Measurements from ENCODE around the gene PDE4D.

PDE4D gene

DNA sequence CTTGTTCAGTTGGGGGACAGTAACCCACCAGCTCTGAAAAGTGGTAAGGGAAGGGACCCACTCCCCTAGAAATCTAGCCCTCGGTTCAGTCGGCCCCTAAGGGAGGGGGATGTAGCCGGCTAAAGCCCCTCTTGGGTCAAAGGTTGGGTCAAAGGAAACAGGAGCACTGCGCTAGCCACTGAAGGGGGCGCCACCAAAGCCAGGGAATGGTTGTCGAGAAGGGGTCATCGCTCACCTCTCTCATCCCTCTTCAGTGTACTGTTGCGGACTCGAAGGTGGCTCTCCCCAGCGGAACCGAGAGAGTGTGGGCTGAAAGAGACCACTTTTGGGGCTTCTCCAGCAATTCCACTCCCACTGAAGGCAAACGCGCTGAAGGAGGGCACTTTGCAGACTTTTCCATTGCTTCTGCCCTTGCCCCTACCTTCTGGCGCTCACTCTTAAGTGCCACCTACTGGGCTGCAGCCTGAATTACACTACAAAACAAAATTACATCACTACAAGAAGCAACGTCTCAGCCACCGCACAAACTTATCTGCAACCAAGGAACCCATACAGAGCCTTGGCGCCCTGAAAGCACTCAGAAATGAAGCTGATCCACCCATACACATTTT is 396.9 kb downstream of the PDE4D start:
- Histone ChIP-seq H3K9me3 (ENCODE audit: control insufficient read depth in 1 of 2, low read length in 2 of 2) (no peaks in the 10 kb centered on the region), H3K36me3 (ENCODE audit: control insufficient read depth in 1 of 2, insufficient read depth in 2 of 2, low read length in 2 of 2) (no peaks in the 10 kb centered on the region), H3K27ac (ENCODE audit: low read depth, low read length) (no peak overlapping the region), H3K4me1 (ENCODE audit: control insufficient read depth in 1 of 2, insufficient read depth in 2 of 2, low read length in 2 of 2) (no peaks in the 10 kb centered on the region), H3K4me3 (ENCODE audit: low read depth in 1 of 2, low read length in 2 of 2) (no peak overlapping the region), H3K27me3 (ENCODE audit: control insufficient read depth in 1 of 2, insufficient read depth in 2 of 2, low read length in 2 of 2) (no peaks in the 10 kb centered on the region), H3K9ac (ENCODE audit: low read depth in 1 of 2, low read length in 2 of 2) (no peak overlapping the region)

DNA sequence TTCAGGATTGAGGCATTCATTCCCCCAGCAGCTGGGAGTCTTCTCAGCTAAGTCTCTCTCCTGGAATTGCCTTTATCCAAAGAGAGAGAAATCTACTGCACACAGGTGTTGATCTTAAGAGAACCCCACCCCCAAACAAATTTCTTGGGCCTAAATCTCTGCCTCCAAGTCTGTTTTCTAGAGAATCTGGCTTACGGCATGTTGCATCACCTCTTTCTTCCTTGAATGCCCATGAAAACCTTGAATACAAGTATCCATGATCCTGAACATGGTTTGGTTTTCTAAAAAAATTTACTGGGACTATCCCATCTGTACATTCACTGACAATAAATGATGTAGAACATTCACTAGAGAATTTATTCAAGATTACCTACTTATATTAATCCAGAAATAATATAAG is 401.6 kb downstream of the PDE4D start:
- H3K27ac ChIP-seq (ENCODE audit: low read depth, low read length) = no peak overlapping the region
- H3K27me3 ChIP-seq (ENCODE audit: control insufficient read depth in 1 of 2, insufficient read depth in 2 of 2, low read length in 2 of 2) = no peaks in the 10 kb centered on the region
- peaks cover 5 to 10% of the 10 kb centered on the region in 2 donors for H3K4me1 ChIP-seq (ENCODE audit: control insufficient read depth in 1 of 2, insufficient read depth in 2 of 2, low read length in 2 of 2)
- no peaks in the 10 kb centered on the region for H3K9me3 ChIP-seq (ENCODE audit: control insufficient read depth in 1 of 2, low read length in 2 of 2)
- H3K9ac ChIP-seq (ENCODE audit: low read depth in 1 of 2, low read length in 2 of 2) = no peak overlapping the region
- H3K36me3 ChIP-seq (ENCODE audit: control insufficient read depth in 1 of 2, insufficient read depth in 2 of 2, low read length in 2 of 2) = no peaks in the 10 kb centered on the region
- no peak overlapping the region for H3K4me3 ChIP-seq (ENCODE audit: low read depth in 1 of 2, low read length in 2 of 2)

DNA sequence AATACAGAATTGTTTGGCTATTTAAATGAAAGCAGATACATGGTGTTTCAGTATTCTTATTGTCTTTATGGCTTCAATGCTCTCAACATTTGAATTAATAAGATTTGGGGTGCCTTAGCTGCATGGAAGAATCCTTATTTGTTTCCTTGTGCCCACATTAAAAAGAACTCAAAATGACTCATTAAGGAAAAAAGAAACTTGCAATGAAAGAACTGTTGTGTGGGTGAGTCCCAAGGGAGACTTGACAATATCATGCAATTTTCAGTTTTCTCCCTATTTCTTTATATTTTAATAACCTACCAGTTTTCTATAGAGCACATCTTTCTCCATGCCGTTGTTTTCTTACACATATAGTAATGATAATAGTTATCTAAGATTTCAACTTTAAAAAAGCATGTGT is 404.0 kb downstream of the PDE4D start:
- no peaks in the 10 kb centered on the region for H3K9me3 ChIP-seq (ENCODE audit: control insufficient read depth in 1 of 2, low read length in 2 of 2)
- no peaks in the 10 kb centered on the region for H3K27me3 ChIP-seq (ENCODE audit: control insufficient read depth in 1 of 2, insufficient read depth in 2 of 2, low read length in 2 of 2)
- no peak overlapping the region for H3K27ac ChIP-seq (ENCODE audit: low read depth, low read length)
- H3K4me3 ChIP-seq (ENCODE audit: low read depth in 1 of 2, low read length in 2 of 2) = no peak overlapping the region
- H3K4me1 ChIP-seq (ENCODE audit: control insufficient read depth in 1 of 2, insufficient read depth in 2 of 2, low read length in 2 of 2) = peaks cover 5 to 11% of the 10 kb centered on the region in 2 donors
- H3K9ac ChIP-seq (ENCODE audit: low read depth in 1 of 2, low read length in 2 of 2) = no peak overlapping the region
- no peaks in the 10 kb centered on the region for H3K36me3 ChIP-seq (ENCODE audit: control insufficient read depth in 1 of 2, insufficient read depth in 2 of 2, low read length in 2 of 2)

DNA sequence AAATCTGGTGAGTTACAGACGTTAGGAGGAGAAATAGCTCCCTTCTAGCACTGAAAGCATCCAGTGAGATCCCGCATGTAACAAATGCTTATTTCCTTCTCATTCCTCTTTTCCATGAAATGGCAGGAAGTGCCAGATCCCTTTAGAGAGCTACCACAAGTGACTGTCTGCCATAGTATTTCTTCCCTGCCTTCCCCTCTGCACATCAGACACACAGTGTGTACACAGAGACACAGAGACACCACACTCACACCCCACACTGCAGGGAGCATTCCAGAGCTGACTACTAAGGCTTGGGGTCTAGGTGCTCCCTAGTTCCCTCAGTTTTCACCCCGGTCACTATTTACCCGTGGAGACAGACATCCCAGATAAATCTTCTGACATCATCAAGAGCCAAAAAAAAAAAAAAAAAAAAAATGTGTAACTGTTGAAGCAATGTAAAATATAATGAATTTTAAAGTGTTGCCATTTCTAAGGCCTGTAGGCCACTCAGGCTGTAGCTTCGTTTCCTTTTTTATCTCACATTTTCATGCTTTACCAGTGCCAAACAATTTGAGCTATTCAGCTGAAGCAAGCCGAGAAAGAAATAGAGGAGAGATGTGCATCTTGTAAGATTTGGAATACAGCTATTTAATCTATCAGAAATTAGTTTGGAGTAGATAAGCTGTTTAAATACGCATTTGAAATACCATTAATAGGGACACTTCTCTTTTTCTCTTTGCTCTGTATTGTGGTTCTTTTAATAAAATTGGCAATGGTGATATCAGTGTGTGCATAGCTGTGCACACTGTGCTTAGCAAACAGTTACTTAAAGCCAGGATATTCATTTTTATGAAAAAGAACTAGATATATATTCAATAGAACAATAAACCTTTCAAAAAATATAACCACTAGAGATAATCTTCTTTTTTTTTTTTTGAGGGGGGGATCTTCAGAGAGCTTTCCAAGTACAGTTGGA is 405.5 kb downstream of the PDE4D start:
- Histone ChIP-seq H3K4me1 (ENCODE audit: control insufficient read depth in 1 of 2, insufficient read depth in 2 of 2, low read length in 2 of 2) (peaks cover 5 to 11% of the 10 kb centered on the region in 2 donors), H3K9ac (ENCODE audit: low read depth in 1 of 2, low read length in 2 of 2) (no peak overlapping the region), H3K27ac (ENCODE audit: low read depth, low read length) (no peak overlapping the region), H3K4me3 (ENCODE audit: low read depth in 1 of 2, low read length in 2 of 2) (no peak overlapping the region), H3K36me3 (ENCODE audit: control insufficient read depth in 1 of 2, insufficient read depth in 2 of 2, low read length in 2 of 2) (no peaks in the 10 kb centered on the region), H3K9me3 (ENCODE audit: control insufficient read depth in 1 of 2, low read length in 2 of 2) (no peaks in the 10 kb centered on the region), H3K27me3 (ENCODE audit: control insufficient read depth in 1 of 2, insufficient read depth in 2 of 2, low read length in 2 of 2) (no peaks in the 10 kb centered on the region)

DNA sequence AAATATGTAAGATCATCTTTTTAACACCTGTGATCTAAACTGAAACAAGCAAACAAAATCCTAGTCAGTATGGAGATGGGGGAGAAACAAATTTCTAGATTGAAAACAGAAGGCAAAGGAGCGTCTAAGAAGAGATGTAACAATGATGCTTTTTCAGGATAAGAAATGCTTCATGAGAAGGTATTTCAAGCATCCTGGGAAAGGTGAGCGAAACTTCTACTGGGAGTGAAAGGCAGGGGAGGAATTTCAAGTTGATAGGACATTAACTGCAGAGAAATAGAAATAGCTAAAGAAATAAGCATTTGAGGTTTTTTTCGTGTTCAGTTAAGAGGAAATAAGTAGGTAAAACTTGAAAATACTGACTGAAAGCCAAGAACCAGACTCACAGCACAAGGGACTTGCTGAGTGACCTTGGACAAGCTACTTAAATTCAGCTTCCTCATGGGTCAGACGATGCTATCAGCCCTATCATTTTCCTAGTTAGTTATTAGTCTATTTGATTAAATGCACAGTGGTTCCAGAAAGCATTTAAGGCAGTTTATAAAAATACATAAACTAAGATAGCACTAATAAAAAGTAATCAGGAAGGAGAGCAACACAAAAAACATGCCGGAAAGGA is 406.3 kb downstream of the PDE4D start:
- Histone ChIP-seq H3K27me3 (ENCODE audit: control insufficient read depth in 1 of 2, insufficient read depth in 2 of 2, low read length in 2 of 2) (no peaks in the 10 kb centered on the region), H3K9ac (ENCODE audit: low read depth in 1 of 2, low read length in 2 of 2) (no peak overlapping the region), H3K27ac (ENCODE audit: low read depth, low read length) (no peak overlapping the region), H3K4me1 (ENCODE audit: control insufficient read depth in 1 of 2, insufficient read depth in 2 of 2, low read length in 2 of 2) (peaks cover 5 to 11% of the 10 kb centered on the region in 2 donors), H3K9me3 (ENCODE audit: control insufficient read depth in 1 of 2, low read length in 2 of 2) (no peaks in the 10 kb centered on the region), H3K36me3 (ENCODE audit: control insufficient read depth in 1 of 2, insufficient read depth in 2 of 2, low read length in 2 of 2) (no peaks in the 10 kb centered on the region), H3K4me3 (ENCODE audit: low read depth in 1 of 2, low read length in 2 of 2) (no peak overlapping the region)

DNA sequence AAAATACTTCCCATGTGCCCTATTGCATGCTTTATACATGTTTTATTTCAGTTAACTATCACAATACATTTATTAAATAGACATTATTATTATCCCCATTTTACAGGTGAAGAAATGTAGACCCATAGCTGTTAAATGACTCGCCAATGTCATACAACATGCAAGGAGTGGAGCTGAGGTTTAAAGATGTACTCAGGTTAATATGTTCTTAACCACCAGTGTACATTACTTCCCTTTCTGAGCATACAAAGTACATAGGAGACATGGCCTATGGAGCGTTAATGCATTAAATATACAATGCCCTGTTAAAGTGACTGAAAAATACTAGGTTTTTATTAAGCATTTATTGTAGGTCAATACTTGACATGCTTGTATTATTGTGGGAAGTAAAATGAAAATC is 407.0 kb downstream of the PDE4D start:
- H3K9ac ChIP-seq (ENCODE audit: low read depth in 1 of 2, low read length in 2 of 2) = no peak overlapping the region
- H3K4me1 ChIP-seq (ENCODE audit: control insufficient read depth in 1 of 2, insufficient read depth in 2 of 2, low read length in 2 of 2) = peaks cover 5 to 11% of the 10 kb centered on the region in 2 donors
- H3K4me3 ChIP-seq (ENCODE audit: low read depth in 1 of 2, low read length in 2 of 2) = no peak overlapping the region
- no peak overlapping the region for H3K27ac ChIP-seq (ENCODE audit: low read depth, low read length)
- no peaks in the 10 kb centered on the region for H3K36me3 ChIP-seq (ENCODE audit: control insufficient read depth in 1 of 2, insufficient read depth in 2 of 2, low read length in 2 of 2)
- no peaks in the 10 kb centered on the region for H3K27me3 ChIP-seq (ENCODE audit: control insufficient read depth in 1 of 2, insufficient read depth in 2 of 2, low read length in 2 of 2)
- no peaks in the 10 kb centered on the region for H3K9me3 ChIP-seq (ENCODE audit: control insufficient read depth in 1 of 2, low read length in 2 of 2)

DNA sequence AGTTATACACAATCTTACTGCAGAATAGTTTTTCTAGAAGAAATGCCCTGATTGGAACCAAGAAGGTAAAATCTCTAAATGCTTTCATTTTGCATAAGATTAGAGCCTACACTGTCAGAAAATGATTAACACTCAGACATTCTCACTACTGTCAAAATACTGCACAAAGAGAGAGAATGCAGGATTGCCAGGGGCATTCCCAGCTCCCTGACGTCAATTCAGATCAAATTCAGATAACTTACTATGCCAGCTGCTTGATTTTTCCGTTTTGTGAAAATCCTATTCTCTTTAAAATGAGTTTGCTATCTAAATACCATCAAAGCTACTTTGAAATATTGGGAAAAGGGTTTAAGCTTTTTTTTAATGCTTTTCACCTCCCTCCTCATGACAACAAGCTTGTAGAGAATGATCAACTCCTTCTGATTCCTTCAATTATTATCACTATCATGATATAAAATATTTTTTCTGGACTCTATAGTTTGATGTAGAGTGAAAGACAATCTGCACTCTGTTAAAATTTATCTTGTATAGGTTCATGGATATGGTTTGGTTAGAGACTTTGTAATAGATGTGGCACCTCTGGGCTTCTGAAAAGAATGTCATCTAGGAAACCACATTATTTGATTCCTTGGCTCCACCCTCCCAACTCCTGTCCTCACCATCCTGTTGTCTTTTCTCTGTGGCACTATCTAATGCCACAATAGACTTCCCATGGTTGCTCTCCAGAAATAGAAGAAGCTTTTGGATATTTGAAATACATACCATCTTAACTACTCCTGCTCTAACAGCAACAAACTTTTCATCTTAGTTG is 407.7 kb downstream of the PDE4D start:
- Histone ChIP-seq H3K4me1 (ENCODE audit: control insufficient read depth in 1 of 2, insufficient read depth in 2 of 2, low read length in 2 of 2) (peaks cover 5 to 11% of the 10 kb centered on the region in 2 donors), H3K9me3 (ENCODE audit: control insufficient read depth in 1 of 2, low read length in 2 of 2) (no peaks in the 10 kb centered on the region), H3K27me3 (ENCODE audit: control insufficient read depth in 1 of 2, insufficient read depth in 2 of 2, low read length in 2 of 2) (no peaks in the 10 kb centered on the region), H3K36me3 (ENCODE audit: control insufficient read depth in 1 of 2, insufficient read depth in 2 of 2, low read length in 2 of 2) (no peaks in the 10 kb centered on the region), H3K4me3 (ENCODE audit: low read depth in 1 of 2, low read length in 2 of 2) (no peak overlapping the region), H3K9ac (ENCODE audit: low read depth in 1 of 2, low read length in 2 of 2) (no peak overlapping the region), H3K27ac (ENCODE audit: low read depth, low read length) (no peak overlapping the region)

DNA sequence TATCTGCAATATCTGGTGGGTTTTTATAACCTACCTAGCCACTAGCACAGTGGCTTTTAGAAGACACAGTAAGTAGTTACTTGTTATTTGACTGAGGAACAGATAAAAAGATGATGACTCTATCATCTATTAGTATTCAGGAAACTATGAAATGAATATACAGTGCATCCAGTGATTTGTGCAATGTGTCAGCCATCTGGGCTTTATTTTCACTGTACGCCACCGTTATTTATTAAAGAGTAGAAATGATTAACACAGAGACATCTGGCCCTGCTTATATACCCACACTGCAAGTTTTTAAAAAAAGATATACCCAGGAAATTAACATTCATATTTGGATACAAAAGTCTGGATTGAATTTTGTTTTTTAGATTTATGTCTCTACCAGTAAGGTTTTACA is 408.4 kb downstream of the PDE4D start:
- no peaks in the 10 kb centered on the region for H3K9me3 ChIP-seq (ENCODE audit: control insufficient read depth in 1 of 2, low read length in 2 of 2)

DNA sequence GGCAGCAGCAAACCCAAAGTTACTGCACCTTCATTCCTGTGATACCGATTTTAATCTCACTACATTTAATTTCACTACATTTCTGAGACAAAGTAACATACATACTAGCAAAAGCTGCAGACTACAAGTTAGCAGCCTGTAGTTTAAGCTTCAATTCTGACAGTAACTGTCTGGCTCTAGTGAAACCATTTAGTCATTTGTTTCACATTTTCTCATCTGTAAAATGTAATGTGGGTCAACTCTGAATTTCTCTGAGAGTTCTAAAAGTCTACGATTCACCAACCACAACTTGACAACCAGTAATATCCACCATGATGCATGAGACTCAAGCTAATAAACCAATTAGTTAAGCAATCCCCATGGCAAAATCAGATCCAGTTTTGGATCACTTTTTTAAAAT is 408.9 kb downstream of the PDE4D start:
- Histone ChIP-seq H3K27ac (ENCODE audit: low read depth, low read length) (no peak overlapping the region), H3K4me3 (ENCODE audit: low read depth in 1 of 2, low read length in 2 of 2) (no peak overlapping the region), H3K36me3 (ENCODE audit: control insufficient read depth in 1 of 2, insufficient read depth in 2 of 2, low read length in 2 of 2) (no peaks in the 10 kb centered on the region), H3K27me3 (ENCODE audit: control insufficient read depth in 1 of 2, insufficient read depth in 2 of 2, low read length in 2 of 2) (no peaks in the 10 kb centered on the region), H3K9me3 (ENCODE audit: control insufficient read depth in 1 of 2, low read length in 2 of 2) (no peaks in the 10 kb centered on the region), H3K9ac (ENCODE audit: low read depth in 1 of 2, low read length in 2 of 2) (no peak overlapping the region), H3K4me1 (ENCODE audit: control insufficient read depth in 1 of 2, insufficient read depth in 2 of 2, low read length in 2 of 2) (peaks cover 5 to 11% of the 10 kb centered on the region in 2 donors)

More for the DNA sequence above, 408.4 kb downstream of the PDE4D start:
- H3K36me3 ChIP-seq (ENCODE audit: control insufficient read depth in 1 of 2, insufficient read depth in 2 of 2, low read length in 2 of 2) = no peaks in the 10 kb centered on the region
- no peak overlapping the region for H3K4me3 ChIP-seq (ENCODE audit: low read depth in 1 of 2, low read length in 2 of 2)
- no peaks in the 10 kb centered on the region for H3K27me3 ChIP-seq (ENCODE audit: control insufficient read depth in 1 of 2, insufficient read depth in 2 of 2, low read length in 2 of 2)
- no peak overlapping the region for H3K27ac ChIP-seq (ENCODE audit: low read depth, low read length)
- H3K4me1 ChIP-seq (ENCODE audit: control insufficient read depth in 1 of 2, insufficient read depth in 2 of 2, low read length in 2 of 2) = peaks cover 5 to 11% of the 10 kb centered on the region in 2 donors
- no peak overlapping the region for H3K9ac ChIP-seq (ENCODE audit: low read depth in 1 of 2, low read length in 2 of 2)

Measured in duodenal mucosa (tissue), 2 donors.